GM23248 (cell line): ENCODE results near the gene M1AP.

Source experiments
- EZH2 ChIP-seq: fragments of 200-600 bp; sonication (generic); IDR thresholded peaks from 2 replicates; pipeline ENCODE4 v1.6.1; 2018; ENCODE audit warnings: antibody characterized with exemption, mild to moderate bottlenecking; ENCODE audit not compliant: insufficient read depth, poor library complexity, severe bottlenecking
- EZH2phosphoT487 ChIP-seq: fragments of 200-600 bp; sonication (generic); IDR thresholded peaks from 2 replicates; pipeline ENCODE4 v1.6.1; 2018; ENCODE audit warnings: antibody characterized with exemption, moderate library complexity, mild to moderate bottlenecking, low read depth; ENCODE audit not compliant: insufficient read depth

GRCh38 chr2:74688881-74689280 lies 40.8 kb upstream of the M1AP start:
- TF ChIP-seq EZH2: no peak
- TF ChIP-seq EZH2phosphoT487: no peak
